Naive thymus-derived CD8-positive, alpha-beta T cell (primary cell): ENCODE results near the gene NXF3. TPM values are rescaled to one million over a fixed set of nuclear protein-coding genes. Genes with fewer than 3 reads are reported as not detected.
"Not testable (repeated sequence)": the region's sequence is repeated elsewhere in the genome, so short reads cannot be mapped to it uniquely, and the experiment has no call there.

Experiments
- ATAC-seq, 2 donors: fragments of 150-1000 bp; cut with Tn5 transposase in 1 of 2; sonication (Bioruptor Pico), chemical (Tn5 transposase) in 1 of 2; 1 replicate in 1 of 2; 2 replicates in 1 of 2; pipeline ENCODE4 v1.10.0; 2021; ENCODE audit warnings: mild to moderate bottlenecking in 2 of 2, moderate library complexity in 2 of 2
- POLR2A ChIA-PET: fragments of 350-600 bp; sonication (Branson Sonifier 250); formaldehyde crosslinking; loops from one replicate; lab custom pipeline; 2021; ENCODE audit warnings: antibody characterized with exemption; lab: Charles Lee
- DNase-seq, 10 donors: peaks; one replicate each; pipeline versions ENCODE4 v3.0.0 to v3.0.0-alpha.2; 2020 to 2022
- H3K27ac Mint-ChIP-seq, 10 donors: one replicate each; pipeline ENCODE4 v1.8.0; 2020 to 2022; ENCODE audit warnings: mild to moderate bottlenecking in 10 of 10, mixed read lengths in 10 of 10, moderate library complexity in 4 of 10, inconsistent platforms in 1 of 10
- H3K27me3 Mint-ChIP-seq, 5 donors: one replicate each; pipeline ENCODE4 v1.8.0; 2021 to 2022; ENCODE audit warnings: mixed read lengths in 5 of 5
- H3K36me3 Mint-ChIP-seq, 3 donors: one replicate each; pipeline ENCODE4 v1.8.0; 2020 to 2022; ENCODE audit warnings: mixed read lengths in 3 of 3, mild to moderate bottlenecking in 2 of 3, inconsistent platforms in 1 of 3
- H3K4me1 Mint-ChIP-seq, 4 donors: one replicate each; pipeline ENCODE4 v1.8.0; 2021 to 2022; ENCODE audit warnings: mixed read lengths in 4 of 4
- H3K4me3 Mint-ChIP-seq, 10 donors: one replicate each; pipeline ENCODE4 v1.8.0; 2020 to 2022; ENCODE audit warnings: mild to moderate bottlenecking in 10 of 10, mixed read lengths in 10 of 10, moderate library complexity in 6 of 10, inconsistent platforms in 1 of 10
- H3K9me3 Mint-ChIP-seq, 9 donors: one replicate each; pipeline ENCODE4 v1.8.0; 2020 to 2022; ENCODE audit warnings: mixed read lengths in 9 of 9, mild to moderate bottlenecking in 3 of 9, inconsistent platforms in 1 of 9, moderate library complexity in 1 of 9
- polyA plus RNA-seq, 3 donors: library from polyadenylated mRNA; unstranded; fragments of 300-500 nt; fragmentation: Illumina TruSeq; gene quantifications; one replicate each; pipeline ENCODE4 v1.2.3, GENCODE V29; 2021
- total RNA-seq, 8 experiments: library from RNA in 2 of 8; stranded (reverse) in 2 of 8; gene quantifications; one replicate each; pipeline ENCODE4 v1.2.3 and lab custom pipeline; 2021 to 2026

The NXF3 gene
- total RNA-seq: not detected
- not detected for polyA plus RNA-seq
- total RNA-seq (lab: John Stamatoyannopoulos, UW): 0 reads per million in 6 experiments

GRCh38 chrX:103092942-103093341 is at the start of gene NXF3:
Gene NXF3, minus strand, starts transcription at chrX:103093143. Its CDS starts 120 bp downstream, at chrX:103093023.
- DNase-seq (no peak), ATAC-seq (no peak)
- POLR2A ChIA-PET: no interaction called here
- H3K36me3 Mint-ChIP-seq: no peaks in the 10 kb centered on the region
- peaks cover 0 to 3% (median 1%) of the 10 kb centered on the region in 5 donors for H3K27me3 Mint-ChIP-seq
- no peak within 1 kb of the TSS for H3K27ac Mint-ChIP-seq
- H3K4me1 Mint-ChIP-seq: no peaks in the 10 kb centered on the region
- H3K9me3 Mint-ChIP-seq: no peaks in the 10 kb centered on the region
- H3K4me3 Mint-ChIP-seq: no peak within 1 kb of the TSS

- not testable (repeated sequence) for H3K36me3 Mint-ChIP-seq, H3K9me3 Mint-ChIP-seq, H3K4me3 Mint-ChIP-seq
These were observed 43.6 kb upstream of the NXF3 start for GRCh38 chrX:103136528-103136927.

GRCh38 chrX:103124284-103124683 is 31.3 kb upstream of the NXF3 start:
- no peak overlapping the region for H3K4me3 Mint-ChIP-seq
- no peaks in the 10 kb centered on the region for H3K36me3 Mint-ChIP-seq
- POLR2A ChIA-PET: no interaction called here
- H3K4me1 Mint-ChIP-seq: peaks cover 0 to 7% (median 3%) of the 10 kb centered on the region in 4 donors
- no peak for ATAC-seq
- H3K27ac Mint-ChIP-seq: no peak overlapping the region
- no peak for DNase-seq
- H3K27me3 Mint-ChIP-seq: no peaks in the 10 kb centered on the region
- H3K9me3 Mint-ChIP-seq: no peaks in the 10 kb centered on the region

More at GRCh38 chrX:103136528-103136927, 43.6 kb upstream of the NXF3 start:
- H3K27ac Mint-ChIP-seq, DNase-seq, H3K27me3 Mint-ChIP-seq, H3K4me1 Mint-ChIP-seq, POLR2A ChIA-PET, ATAC-seq: not testable (repeated sequence)

- Mint-ChIP-seq H3K9me3 (no peaks in the 10 kb centered on the region), H3K4me3 (no peak overlapping the region), H3K4me1 (no peaks in the 10 kb centered on the region), H3K27ac (no peak overlapping the region), H3K27me3 (no peaks in the 10 kb centered on the region), H3K36me3 (no peaks in the 10 kb centered on the region)
- POLR2A ChIA-PET: no interaction called here
- ATAC-seq: no peak
- no peak for DNase-seq
These were observed 27.8 kb upstream of the NXF3 start for GRCh38 chrX:103120748-103121147.

GRCh38 chrX:103116970-103117369 is 24.0 kb upstream of the NXF3 start:
- H3K27ac Mint-ChIP-seq, H3K4me3 Mint-ChIP-seq, H3K36me3 Mint-ChIP-seq, POLR2A ChIA-PET, DNase-seq, H3K27me3 Mint-ChIP-seq, ATAC-seq, H3K9me3 Mint-ChIP-seq, H3K4me1 Mint-ChIP-seq: not testable (repeated sequence)

GRCh38 chrX:103109497-103109896 is 16.6 kb upstream of the NXF3 start:
- ATAC-seq, H3K4me1 Mint-ChIP-seq, DNase-seq, H3K27ac Mint-ChIP-seq, H3K4me3 Mint-ChIP-seq, POLR2A ChIA-PET, H3K27me3 Mint-ChIP-seq: not testable (repeated sequence)
- peaks cover 0 to 14% (median 2%) of the 10 kb centered on the region in 3 donors for H3K36me3 Mint-ChIP-seq
- peaks cover 0 to 40% (median 9%) of the 10 kb centered on the region in 9 donors for H3K9me3 Mint-ChIP-seq

GRCh38 chrX:103107836-103108235 is 14.9 kb upstream of the NXF3 start:
- H3K27me3 Mint-ChIP-seq: no peaks in the 10 kb centered on the region
- POLR2A ChIA-PET: no interaction called here
- H3K36me3 Mint-ChIP-seq: peaks cover 0 to 14% (median 2%) of the 10 kb centered on the region in 3 donors
- peaks cover 0 to 40% (median 9%) of the 10 kb centered on the region in 9 donors for H3K9me3 Mint-ChIP-seq
- ATAC-seq (no peak), DNase-seq (no peak)
- H3K27ac Mint-ChIP-seq: no peak overlapping the region
- no peak overlapping the region for H3K4me3 Mint-ChIP-seq
- H3K4me1 Mint-ChIP-seq: no peaks in the 10 kb centered on the region

- H3K4me1 Mint-ChIP-seq, ATAC-seq, DNase-seq, H3K27ac Mint-ChIP-seq, POLR2A ChIA-PET, H3K27me3 Mint-ChIP-seq, H3K4me3 Mint-ChIP-seq: not testable (repeated sequence)
- Mint-ChIP-seq H3K36me3 (peaks cover 0 to 14% (median 2%) of the 10 kb centered on the region in 3 donors), H3K9me3 (peaks cover 0 to 37% (median 9%) of the 10 kb centered on the region in 9 donors)
These were observed 14.3 kb upstream of the NXF3 start for GRCh38 chrX:103107227-103107737.

- POLR2A ChIA-PET, H3K36me3 Mint-ChIP-seq, H3K27ac Mint-ChIP-seq, H3K27me3 Mint-ChIP-seq, H3K4me3 Mint-ChIP-seq, ATAC-seq, DNase-seq, H3K4me1 Mint-ChIP-seq: not testable (repeated sequence)
- peaks cover 0 to 21% (median 7%) of the 10 kb centered on the region in 9 donors for H3K9me3 Mint-ChIP-seq
These were observed 11.4 kb upstream of the NXF3 start for GRCh38 chrX:103104370-103104769.

- peaks cover 0 to 16% (median 4%) of the 10 kb centered on the region in 9 donors for H3K9me3 Mint-ChIP-seq
- ATAC-seq, DNase-seq, POLR2A ChIA-PET, H3K36me3 Mint-ChIP-seq, H3K4me1 Mint-ChIP-seq, H3K4me3 Mint-ChIP-seq, H3K27me3 Mint-ChIP-seq, H3K27ac Mint-ChIP-seq: not testable (repeated sequence)
These were observed 10.9 kb upstream of the NXF3 start for GRCh38 chrX:103103866-103104265.

- no peak overlapping the region for H3K27ac Mint-ChIP-seq
- no peak overlapping the region for H3K4me3 Mint-ChIP-seq
- H3K27me3 Mint-ChIP-seq: peaks cover 0 to 3% (median 2%) of the 10 kb centered on the region in 5 donors
- ATAC-seq (no peak), DNase-seq (no peak)
- H3K9me3 Mint-ChIP-seq: peaks cover 0 to 5% (median 0%) of the 10 kb centered on the region in 9 donors
- H3K4me1 Mint-ChIP-seq: no peaks in the 10 kb centered on the region
- no peaks in the 10 kb centered on the region for H3K36me3 Mint-ChIP-seq
- POLR2A ChIA-PET: no interaction called here
These were observed 8.5 kb upstream of the NXF3 start for GRCh38 chrX:103101299-103102042.

GRCh38 chrX:103100484-103100883 is 7.5 kb upstream of the NXF3 start:
- H3K36me3 Mint-ChIP-seq: no peaks in the 10 kb centered on the region
- H3K4me3 Mint-ChIP-seq: no peak overlapping the region
- peaks cover 0 to 3% (median 2%) of the 10 kb centered on the region in 5 donors for H3K27me3 Mint-ChIP-seq
- POLR2A ChIA-PET: no interaction called here
- no peak for DNase-seq
- ATAC-seq: no peak
- no peaks in the 10 kb centered on the region for H3K4me1 Mint-ChIP-seq
- no peak overlapping the region for H3K27ac Mint-ChIP-seq
- peaks cover 0 to 2% (median 0%) of the 10 kb centered on the region in 9 donors for H3K9me3 Mint-ChIP-seq

- Mint-ChIP-seq H3K27me3 (peaks cover 0 to 3% (median 2%) of the 10 kb centered on the region in 5 donors), H3K4me1 (no peaks in the 10 kb centered on the region), H3K27ac (no peak overlapping the region), H3K4me3 (no peak overlapping the region), H3K9me3 (peaks cover 0 to 2% (median 0%) of the 10 kb centered on the region in 9 donors), H3K36me3 (no peaks in the 10 kb centered on the region)
- POLR2A ChIA-PET: no interaction called here
- DNase-seq (no peak), ATAC-seq (no peak)
These were observed 6.7 kb upstream of the NXF3 start for GRCh38 chrX:103099691-103100090.
